HG03045 (cell line): ENCODE results near the gene RNF43.
"Not testable (repeated sequence)": the region's sequence is repeated elsewhere in the genome, so short reads cannot be mapped to it uniquely, and the experiment has no call there.

Experiments
- ATAC-seq: cut with Tn5 transposase; IDR thresholded peaks from one replicate; pipeline ENCODE4 v1.9.1; 2021; ENCODE audit warnings: mild to moderate bottlenecking, moderate library complexity; ENCODE audit not compliant: unreplicated experiment

Gene RNF43

DNA sequence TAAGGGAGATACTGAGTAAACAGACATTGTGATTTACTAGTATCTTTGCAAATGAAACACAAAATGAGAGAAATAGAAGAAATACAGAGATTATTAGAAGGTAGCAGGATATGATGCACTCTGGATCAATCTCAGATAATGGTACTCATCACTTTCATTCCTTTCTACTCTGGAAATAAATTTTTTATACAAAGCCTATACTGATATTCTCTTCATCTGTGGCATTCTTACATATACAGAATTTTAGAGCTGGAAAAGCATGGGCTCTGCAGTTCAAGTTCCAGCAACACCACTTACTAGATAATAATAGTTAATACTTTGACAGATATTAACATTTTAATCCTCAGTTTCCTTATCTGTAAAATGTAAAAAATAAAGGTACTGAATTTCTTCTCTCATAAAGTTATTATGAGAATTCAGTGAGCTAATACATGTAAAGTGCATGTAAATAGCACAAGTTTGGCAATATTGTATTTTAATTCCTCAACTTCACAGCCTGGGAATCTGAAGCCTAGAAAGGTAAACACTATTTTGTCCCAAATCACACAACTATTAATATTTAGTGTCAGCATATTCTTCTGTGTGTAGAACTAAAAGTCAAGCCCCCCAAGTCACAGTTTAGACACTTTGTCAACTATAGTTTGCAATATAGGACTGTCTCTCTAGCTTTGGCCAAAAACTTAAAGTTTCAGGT lies 6.5 kb downstream of the RNF43 start:
- no peak for ATAC-seq

DNA sequence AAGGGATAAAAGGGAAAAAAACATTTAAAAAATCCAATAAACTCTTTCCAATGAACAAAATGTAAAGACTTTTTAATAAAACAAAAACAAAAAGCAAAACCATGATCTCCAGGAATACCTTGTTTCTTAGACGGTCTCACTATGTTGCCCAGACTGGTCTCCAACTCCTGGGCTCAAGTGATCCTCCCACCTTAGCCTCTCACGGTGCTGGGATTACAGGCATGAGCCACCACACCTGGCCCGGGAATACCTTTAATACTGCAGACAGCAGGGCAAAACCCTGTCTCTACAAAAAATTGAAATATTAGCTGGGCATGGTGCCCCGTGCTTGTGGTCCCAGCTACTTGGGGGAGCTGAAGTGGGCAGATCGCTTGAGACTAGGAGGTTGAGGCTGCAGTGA lies 7.9 kb downstream of the RNF43 start:
- no peak for ATAC-seq

DNA sequence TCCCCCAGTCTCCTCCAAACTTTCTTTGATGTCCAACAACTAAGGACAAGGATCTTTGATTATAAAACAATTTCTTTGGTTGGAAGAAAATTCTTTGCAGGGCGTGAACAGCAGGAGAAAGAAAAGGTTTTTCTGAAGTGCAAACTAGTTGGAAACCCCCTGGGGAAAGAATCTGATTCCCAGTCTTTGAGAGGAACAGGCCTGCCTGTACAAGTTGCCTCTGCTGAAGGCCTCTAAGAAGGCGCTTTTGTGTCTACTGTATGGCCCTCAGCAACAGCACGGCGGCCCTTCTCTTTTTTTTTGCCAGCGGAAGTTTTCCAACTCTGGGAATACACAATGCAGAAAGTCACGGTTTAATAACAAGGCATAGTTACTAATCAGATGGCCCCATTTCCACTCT lies 14.0 kb downstream of the RNF43 start:
- ATAC-seq = no peak

DNA sequence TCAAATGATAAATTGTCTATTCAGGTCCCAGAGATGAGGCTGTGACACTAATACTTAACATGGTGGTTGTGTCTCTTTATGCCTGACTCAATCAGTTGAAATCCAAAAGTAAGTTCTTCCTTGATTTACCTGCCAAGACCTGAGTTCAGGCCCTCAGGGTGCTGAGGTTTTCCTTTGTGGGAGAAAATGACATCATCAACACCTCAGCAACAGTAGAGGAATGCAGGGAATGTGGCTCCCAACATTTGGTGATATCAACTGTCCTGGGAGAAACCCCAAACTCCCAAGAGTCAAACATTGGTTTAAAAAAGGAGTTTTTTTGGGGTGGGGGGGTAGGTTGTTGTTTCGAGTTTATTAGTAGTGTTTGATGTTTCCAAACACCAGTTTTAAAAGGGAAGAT lies 14.7 kb downstream of the RNF43 start:
- ATAC-seq = no peak

DNA sequence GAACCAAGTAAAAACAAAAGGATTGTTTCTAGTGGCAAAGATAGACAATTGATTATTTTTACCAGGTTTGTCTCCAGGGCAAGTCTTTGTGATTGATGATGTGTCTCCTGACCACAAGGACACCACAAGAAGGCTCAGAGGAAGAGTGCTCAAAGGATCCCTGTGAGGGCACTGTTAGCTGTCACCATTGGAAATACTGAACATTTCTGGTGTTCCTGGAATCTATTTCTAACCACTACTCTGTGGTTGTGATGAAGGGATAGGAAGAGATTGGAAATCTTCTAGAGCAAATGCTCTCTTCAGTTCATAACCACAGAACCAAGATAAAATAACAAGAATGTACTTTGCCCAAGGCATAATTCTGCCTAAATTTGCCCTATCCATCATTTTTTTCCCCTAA lies 15.3 kb downstream of the RNF43 start:
- no peak for ATAC-seq

DNA sequence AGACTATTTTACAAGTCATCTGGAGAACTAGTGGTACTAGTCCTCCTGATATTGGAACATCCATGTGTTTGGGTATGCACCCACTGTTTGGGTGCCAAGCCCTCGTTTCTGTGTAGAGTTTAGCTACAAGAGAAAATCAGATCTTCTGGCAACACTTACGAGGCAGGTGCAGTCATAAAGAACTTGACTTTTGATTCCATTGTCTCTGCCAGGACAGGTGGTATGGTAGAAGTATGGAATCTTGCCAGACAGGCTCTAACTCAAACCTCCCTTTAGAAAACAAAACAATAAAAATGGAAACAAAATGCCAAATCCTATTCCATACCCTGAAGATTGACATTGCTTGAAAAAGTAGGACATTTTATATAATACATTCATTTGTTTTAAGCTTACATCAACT lies 16.0 kb downstream of the RNF43 start:
- no peak for ATAC-seq

DNA sequence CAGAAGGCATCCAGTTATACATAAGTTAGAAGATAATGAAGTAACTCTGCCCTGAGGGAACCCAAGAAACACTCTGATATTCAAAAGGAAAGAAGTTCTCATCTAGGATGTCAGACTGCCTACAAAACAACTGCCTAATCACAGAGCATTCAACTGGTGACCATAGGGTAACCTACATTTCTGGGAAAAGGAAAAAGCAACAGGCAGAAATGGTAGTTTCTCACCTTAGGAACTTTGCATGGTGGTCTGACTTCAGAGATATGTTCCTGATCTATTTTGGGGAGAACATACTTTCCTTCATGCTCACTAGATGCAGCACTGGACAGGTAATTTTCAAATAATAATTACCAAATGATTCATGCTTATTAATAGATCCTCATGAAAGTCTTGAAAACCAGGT lies 16.5 kb downstream of the RNF43 start:
- ATAC-seq = no peak

DNA sequence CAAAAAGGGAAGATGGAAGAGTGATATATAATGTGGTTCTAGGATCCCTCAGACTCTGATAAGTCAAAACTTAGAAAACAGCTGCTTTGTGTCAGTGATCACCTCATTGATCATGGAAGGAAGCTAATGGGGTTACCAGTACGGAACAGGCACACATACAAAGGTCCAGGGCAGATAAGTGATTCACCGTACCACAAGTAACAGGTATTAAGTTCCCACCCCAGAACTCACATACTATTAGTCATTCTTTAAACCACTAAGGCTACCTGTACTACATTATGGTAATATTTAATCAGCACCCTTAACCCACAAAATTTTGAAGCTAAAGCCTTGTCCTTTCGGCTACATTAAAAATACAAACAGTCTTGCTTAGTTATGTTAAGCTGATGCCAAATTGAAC lies 17.4 kb downstream of the RNF43 start:
- ATAC-seq = no peak

DNA sequence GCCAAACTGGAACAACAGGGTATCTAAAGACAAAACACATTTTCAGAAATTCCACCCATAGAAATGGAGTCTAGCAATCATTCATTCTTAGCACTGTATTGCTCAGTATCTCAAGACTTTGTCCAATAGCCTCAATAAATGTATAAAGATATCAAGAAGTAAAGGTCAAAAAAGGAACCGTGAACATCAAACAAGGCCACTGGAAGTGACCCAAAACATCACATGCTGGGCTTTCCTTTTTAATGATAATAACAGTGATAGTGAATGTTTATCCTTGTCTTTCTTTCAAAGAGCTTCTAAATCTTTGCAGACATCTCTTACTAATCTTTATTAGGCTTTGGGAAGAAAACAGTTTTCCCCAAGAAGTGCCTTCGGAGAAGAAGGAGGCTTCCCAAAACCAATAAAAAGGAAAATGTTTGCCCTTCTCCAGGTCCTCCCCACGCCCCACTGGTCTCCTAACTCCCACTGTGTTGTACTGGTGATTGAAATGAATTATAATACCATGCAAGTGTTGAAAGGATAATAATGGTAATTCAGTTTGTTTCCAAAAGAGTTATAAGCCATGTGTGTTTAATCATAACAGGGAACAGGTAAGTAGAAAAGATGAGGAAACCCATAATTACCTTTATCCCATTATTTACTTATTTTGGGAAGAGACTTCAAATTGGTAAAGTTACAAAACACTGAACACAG lies 18.6 kb downstream of the RNF43 start:
- ATAC-seq = no peak

DNA sequence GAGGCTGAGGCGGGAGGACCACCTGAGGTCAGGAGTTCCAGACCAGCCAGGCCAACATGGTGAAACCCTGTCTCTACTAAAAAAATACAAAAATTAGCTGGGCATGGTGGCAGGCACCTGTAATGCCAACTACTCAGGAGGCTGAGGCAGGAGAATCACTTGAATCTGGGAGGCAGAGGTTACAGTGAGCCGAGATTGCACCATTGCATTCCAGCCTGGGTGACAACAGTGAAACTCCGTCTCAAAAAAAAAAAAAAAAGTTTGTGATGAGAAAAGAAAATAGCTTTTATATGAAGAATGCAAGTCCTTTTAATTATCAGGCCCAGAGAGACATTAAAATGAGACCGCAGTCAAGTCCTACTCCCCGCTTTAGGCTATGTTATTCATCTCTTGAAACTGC lies 19.9 kb downstream of the RNF43 start:
- not testable (repeated sequence) for ATAC-seq

DNA sequence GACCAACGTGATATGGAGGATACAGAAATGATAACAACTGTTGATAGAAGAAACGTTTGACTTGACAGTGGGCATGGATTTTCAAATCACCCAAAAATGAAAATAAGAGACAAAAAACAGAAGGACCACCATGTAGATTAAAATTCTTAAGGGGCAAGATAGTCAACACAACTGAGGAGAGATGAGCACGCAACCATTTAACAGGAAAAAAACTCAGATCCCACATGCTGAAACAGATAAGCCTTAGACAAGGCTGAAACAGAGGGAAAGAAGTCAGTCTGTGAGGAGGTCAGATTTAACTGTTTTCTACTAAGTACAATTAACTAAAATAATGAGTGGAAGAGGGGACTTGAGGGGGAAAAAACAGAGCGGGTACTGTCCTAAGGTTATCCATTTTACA lies 21.2 kb downstream of the RNF43 start:
- ATAC-seq = no peak

DNA sequence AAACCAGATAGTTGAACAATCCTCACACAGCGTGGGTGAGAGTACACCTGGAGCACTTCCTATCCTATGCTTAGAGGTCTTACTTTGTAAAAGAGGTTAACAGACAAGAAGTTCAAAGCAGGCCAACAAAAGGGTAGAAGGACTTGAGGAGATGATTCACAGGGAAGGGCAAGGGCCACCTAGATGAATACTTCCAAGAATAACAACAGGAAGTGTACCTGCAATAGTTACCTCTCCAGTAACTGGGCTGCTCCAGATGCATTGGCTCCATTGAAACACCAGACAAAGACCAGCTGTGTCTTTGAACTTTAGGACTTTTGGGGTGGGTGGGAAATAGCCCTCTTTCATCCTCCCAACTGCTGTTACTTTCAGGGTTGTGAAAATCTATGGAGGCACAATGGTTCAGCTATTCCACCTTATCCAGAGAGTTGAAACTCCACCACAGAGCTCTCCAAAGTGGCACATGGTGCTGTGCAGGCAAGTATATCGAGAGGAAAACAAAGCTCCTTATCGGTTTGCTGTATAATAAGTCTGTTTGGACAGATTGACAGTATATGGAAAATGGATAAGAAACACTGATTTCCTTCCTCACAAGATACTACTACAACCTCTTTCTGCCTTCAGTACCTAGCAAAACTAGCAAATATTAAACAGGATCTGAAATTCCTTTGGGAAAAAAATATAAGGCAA lies 22.7 kb downstream of the RNF43 start:
- ATAC-seq = no peak

DNA sequence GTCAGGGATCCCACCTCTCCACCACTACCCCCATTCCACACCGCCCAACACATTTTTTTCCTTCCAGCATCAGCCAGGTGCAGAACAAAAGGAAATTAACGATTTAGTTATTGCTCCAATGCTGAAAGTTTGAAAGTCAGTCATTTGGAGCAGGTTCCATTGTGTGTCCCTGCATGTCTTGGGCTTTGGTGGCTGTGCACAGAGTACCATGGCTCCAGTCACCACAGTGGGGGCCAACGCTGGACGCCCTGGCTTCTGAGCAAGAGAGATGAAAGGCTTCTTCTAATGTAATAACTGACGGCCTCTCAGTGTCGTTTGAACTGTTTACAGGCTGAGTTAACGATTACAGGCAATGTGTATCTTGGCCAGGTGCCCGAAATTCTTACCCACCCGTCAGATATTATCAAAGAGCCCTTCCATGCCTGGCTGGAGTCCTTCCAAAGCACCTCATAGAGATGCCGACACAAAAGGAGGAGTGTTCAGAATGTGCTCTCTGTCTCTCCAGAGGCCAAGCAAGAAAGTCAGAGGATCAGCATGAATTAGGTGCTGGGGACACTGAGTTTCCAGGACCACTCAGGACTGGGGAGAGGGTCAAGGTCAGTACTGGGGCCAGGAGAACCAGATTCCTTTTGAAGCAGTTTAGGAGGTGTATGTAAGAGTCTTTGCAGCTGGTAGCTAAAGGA lies 25.9 kb downstream of the RNF43 start:
- ATAC-seq = no peak

DNA sequence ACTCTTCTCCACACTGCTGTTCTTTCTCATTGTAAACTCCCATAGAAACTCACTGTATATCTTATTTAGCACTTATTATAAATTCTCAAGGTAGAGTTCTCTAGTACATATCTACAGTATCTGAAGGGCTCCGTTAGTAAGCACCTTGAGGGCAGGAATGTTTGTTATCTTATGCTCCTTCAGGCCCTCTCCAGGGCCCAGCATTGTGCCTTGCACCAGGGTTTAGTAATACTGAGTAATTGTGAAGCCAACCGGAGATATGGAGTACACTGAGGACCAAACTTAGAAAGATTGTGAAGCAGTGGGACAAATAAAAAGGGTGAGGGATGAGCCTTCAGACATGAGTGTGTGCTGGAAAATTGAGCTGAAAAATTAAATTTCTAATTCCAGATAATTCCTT lies 26.4 kb downstream of the RNF43 start:
- no peak for ATAC-seq

DNA sequence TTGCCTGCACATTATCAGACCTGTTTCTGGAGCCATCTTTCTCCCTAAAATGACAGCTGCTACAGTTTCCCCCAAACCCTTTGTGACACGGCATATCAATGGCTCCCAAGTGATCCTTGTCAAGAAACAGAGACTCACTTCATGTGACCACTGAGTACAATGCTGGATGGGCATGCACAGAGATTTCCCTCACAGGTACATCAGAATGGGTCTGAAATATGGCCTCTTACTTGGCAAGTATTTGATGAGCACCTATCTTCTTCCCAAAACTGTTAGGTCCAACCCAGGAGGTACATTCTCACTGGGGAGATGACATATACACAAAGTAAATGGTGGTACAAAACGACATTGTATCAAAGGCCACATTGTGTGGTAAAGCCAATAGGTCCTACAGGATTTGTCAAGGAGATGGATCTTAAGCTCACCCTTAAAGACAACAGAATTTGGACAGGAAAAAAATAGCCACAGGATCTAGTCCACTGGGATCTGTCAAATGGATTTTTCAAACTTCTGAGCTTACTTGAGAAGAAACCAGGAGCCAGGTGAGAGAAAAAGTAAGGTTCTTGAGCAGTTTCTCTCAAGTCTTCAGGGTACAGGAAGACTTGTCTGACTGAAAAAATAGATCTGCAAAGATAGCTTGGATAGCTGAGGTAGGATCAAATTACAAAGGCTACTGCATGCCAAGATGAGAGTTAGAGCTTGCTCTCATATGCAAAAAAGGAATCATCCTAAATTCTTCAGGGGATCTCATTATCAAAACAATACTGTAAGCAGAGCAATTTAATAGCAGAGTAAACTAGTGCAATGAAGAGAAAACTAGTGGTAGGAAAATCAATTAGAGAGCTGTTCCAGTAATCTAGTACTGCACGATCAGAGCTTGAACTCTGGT lies 28.8 kb downstream of the RNF43 start:
- no peak for ATAC-seq

DNA sequence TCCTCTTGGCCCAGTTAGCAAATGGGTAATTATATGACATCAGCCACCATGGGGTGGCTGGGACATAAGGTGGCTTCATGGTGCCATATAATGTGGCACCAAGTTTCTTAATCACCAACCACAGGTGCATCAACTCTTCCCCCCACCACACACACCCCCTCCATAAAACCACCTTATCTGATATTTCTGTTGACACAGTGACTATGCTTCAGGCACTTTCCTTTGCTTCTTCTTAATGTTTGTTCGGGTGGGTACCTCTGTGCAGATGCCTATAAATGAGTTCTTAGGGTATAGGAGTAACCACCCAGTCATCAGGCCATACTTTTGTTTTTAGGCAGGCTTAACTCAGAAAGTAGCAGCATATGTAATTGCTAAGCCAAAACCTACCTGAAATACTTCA lies 29.5 kb downstream of the RNF43 start:
- no peak for ATAC-seq

DNA sequence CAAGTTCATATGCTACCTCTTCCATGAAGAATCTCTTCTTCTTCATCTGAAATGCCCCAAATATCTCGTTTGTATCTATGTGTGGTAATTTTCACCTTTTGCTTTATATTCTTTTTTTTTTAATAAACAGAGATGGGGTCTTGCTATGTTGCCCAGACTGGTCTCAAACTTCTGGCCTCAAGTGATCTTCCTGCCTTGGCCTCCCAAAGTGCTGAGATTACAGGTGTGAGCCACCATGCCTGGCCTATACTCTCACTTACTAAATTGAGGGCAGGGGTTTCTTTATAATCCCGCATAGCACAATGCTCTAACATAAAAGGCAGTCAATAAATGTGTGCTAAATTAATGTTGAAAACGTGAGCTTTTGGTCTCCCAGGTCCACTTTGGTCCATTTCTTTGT lies 30.6 kb downstream of the RNF43 start:
- no peak for ATAC-seq

DNA sequence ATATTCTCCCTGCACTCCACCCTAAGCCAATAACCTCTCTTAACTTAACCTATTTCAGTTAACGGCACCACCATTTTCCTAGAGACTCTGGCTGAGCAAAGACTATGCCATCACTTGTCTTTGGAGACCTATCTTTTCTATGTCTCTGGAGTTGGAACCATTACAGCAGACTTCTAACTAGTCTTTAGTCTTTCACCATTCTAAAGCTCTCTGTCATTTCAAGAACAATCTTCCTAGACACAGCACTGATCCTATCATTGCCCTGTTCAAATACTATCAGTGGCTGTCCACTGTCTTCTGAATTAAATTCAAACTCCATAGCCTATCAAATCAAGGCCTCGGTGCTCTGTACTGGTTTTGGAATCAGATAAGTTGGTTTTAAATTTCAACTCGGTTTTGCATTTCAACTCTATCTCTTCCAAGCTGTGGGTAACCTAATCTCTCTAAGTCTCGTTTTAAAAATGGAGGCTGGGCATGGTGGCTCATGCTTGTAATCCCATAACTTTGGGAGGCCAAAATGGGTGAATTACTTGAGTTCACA lies 31.9 kb downstream of the RNF43 start:
- ATAC-seq = no peak

DNA sequence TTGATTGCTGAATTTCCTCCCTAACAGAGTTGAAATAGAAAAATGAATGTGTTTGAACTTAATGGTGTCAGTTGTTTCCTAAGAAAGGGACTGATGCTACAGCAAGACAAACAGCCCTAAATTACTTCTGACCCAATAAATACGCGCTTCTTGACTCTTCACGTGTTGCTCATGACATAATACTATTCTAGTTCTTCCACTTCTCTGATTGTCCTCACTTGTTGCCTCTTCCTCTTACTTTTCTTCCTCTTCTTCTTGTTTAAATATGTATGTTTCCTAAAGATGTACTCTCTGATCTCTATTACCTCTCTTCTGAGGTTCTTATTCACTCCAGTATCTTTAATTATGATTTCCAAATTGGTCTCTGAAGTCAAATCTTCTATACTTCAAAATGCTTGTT lies 32.4 kb downstream of the RNF43 start:
- no peak for ATAC-seq

DNA sequence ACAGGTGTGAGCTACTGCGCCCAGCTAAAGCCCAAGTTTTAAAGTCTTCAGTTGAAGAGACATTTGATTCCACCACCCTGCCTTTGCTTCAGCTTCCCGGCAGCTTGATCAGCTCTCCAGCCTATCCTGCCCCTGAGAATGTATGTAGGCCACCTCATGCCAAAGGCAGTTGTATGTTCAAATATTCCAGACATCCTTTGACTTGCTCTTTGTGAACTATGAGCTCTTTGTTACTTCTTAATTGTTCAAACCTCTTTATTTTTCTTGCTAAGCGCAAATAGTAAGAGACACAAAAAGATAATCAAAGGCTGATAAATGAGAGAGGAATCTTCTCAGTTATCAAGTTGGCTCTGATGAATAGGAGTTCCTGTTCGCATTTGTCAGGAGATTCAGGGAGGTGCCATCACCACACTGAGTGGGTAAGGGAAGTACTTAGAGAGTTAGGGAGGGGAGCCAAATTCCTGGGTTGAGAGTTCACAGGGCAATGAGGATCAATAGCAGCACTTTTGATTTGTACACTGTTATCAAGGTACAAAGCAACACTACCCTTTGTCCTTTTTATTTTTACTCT lies 33.4 kb downstream of the RNF43 start:
- no peak for ATAC-seq
